ENCODE data around the gene SLC1A3. TPM values are rescaled to one million over a fixed set of nuclear protein-coding genes. Genes with fewer than 3 reads are reported as not detected.

SLC1A3 gene
- total RNA-seq, 1 donor from 2014 or later = 19.4 TPM

GRCh38 chr5:36694351-36694750 is 87.9 kb downstream of the SLC1A3 start:
- DNase-seq (ENCODE audit: low spot score) (no peak), ATAC-seq (no peak)
- intact Hi-C loops (cut with DNase I) = loop anchor here (10.0 kb wide), 2 partner anchors 280 to 430 kb away; no protein-coding TSS in a partner anchor

- ATAC-seq (no peak), DNase-seq (ENCODE audit: low spot score) (no peak)
- intact Hi-C loops (cut with DNase I) = loop anchor here (10.0 kb wide), 2 partner anchors 281 to 431 kb away; no protein-coding TSS in a partner anchor
These were observed 89.8 kb downstream of the SLC1A3 start for GRCh38 chr5:36696059-36696673.

GRCh38 chr5:36698031-36698430 is 91.6 kb downstream of the SLC1A3 start:
- no peak for DNase-seq (ENCODE audit: low spot score)
- ATAC-seq = no peak
- intact Hi-C loops (cut with DNase I) = loop anchor here (10.0 kb wide), 2 partner anchors 283 to 433 kb away; no protein-coding TSS in a partner anchor

GRCh38 chr5:36701085-36701698 is 94.8 kb downstream of the SLC1A3 start:
- ATAC-seq = peak; percentile 58
- no peak for DNase-seq (ENCODE audit: low spot score)
- intact Hi-C loops (cut with DNase I) = no loop called here

- DNase-seq (ENCODE audit: low spot score) (no peak), ATAC-seq (peak; percentile 46)
- intact Hi-C loops (cut with DNase I) = no loop called here
These were observed 96.9 kb downstream of the SLC1A3 start for GRCh38 chr5:36703245-36703860.

- intact Hi-C loops (cut with DNase I) = no loop called here
- DNase-seq (ENCODE audit: low spot score) (no peak), ATAC-seq (no peak)
These were observed 97.7 kb downstream of the SLC1A3 start for GRCh38 chr5:36704131-36704530.

GRCh38 chr5:36705055-36705454 is 98.6 kb downstream of the SLC1A3 start:
- intact Hi-C loops (cut with DNase I) = no loop called here
- DNase-seq (ENCODE audit: low spot score) (no peak), ATAC-seq (no peak)

GRCh38 chr5:36706662-36707061 is 100.3 kb downstream of the SLC1A3 start:
- DNase-seq (ENCODE audit: low spot score) = no peak
- intact Hi-C loops (cut with DNase I) = no loop called here
- no peak for ATAC-seq

- no peak for ATAC-seq
- DNase-seq (ENCODE audit: low spot score) = no peak
- intact Hi-C loops (cut with DNase I) = no loop called here
These were observed 102.6 kb downstream of the SLC1A3 start for GRCh38 chr5:36708996-36709395.

- ATAC-seq (no peak), DNase-seq (ENCODE audit: low spot score) (no peak)
- intact Hi-C loops (cut with DNase I) = no loop called here
These were observed 103.6 kb downstream of the SLC1A3 start for GRCh38 chr5:36710039-36710438.

- intact Hi-C loops (cut with DNase I) = no loop called here
- ATAC-seq (no peak), DNase-seq (ENCODE audit: low spot score) (no peak)
These were observed 106.3 kb downstream of the SLC1A3 start for GRCh38 chr5:36712706-36713105.

- no peak for ATAC-seq
- no peak for DNase-seq (ENCODE audit: low spot score)
- intact Hi-C loops (cut with DNase I) = no loop called here
These were observed 107.1 kb downstream of the SLC1A3 start for GRCh38 chr5:36713541-36713940.

GRCh38 chr5:36717131-36717695 is 110.8 kb downstream of the SLC1A3 start:
- intact Hi-C loops (cut with DNase I) = no loop called here
- DNase-seq (ENCODE audit: low spot score) (no peak), ATAC-seq (no peak)

- ATAC-seq = no peak
- intact Hi-C loops (cut with DNase I) = no loop called here
- no peak for DNase-seq (ENCODE audit: low spot score)
These were observed 112.9 kb downstream of the SLC1A3 start for GRCh38 chr5:36719282-36719681.

GRCh38 chr5:36720688-36721087 is 114.3 kb downstream of the SLC1A3 start:
- DNase-seq (ENCODE audit: low spot score) = no peak
- no peak for ATAC-seq
- intact Hi-C loops (cut with DNase I) = no loop called here

- DNase-seq (ENCODE audit: low spot score) (no peak), ATAC-seq (no peak)
- intact Hi-C loops (cut with DNase I) = loop anchor here (1.0 kb wide), 1 partner anchor 29 kb away; no protein-coding TSS in a partner anchor
These were observed 115.3 kb downstream of the SLC1A3 start for GRCh38 chr5:36721664-36722235.

- no peak for ATAC-seq
- intact Hi-C loops (cut with DNase I) = loop anchor here (1.0 kb wide), 1 partner anchor 27 kb away; no protein-coding TSS in a partner anchor
- DNase-seq (ENCODE audit: low spot score) = no peak
These were observed 116.5 kb downstream of the SLC1A3 start for GRCh38 chr5:36722900-36723299.

- intact Hi-C loops (cut with DNase I) = no loop called here
- ATAC-seq (peak; percentile 56), DNase-seq (ENCODE audit: low spot score) (no peak)
These were observed 117.5 kb downstream of the SLC1A3 start for GRCh38 chr5:36723912-36724311.

GRCh38 chr5:36724467-36725332 is 118.3 kb downstream of the SLC1A3 start:
- no peak for DNase-seq (ENCODE audit: low spot score)
- intact Hi-C loops (cut with DNase I) = no loop called here

More at GRCh38 chr5:36724467-36725332, 118.3 kb downstream of the SLC1A3 start:
- ATAC-seq = peak; percentile 86
